ENCODE results near the gene MCC.
"Not testable (repeated sequence)": the region's sequence is repeated elsewhere in the genome, so short reads cannot be mapped to it uniquely, and the experiment has no call there.

Gene MCC

DNA sequence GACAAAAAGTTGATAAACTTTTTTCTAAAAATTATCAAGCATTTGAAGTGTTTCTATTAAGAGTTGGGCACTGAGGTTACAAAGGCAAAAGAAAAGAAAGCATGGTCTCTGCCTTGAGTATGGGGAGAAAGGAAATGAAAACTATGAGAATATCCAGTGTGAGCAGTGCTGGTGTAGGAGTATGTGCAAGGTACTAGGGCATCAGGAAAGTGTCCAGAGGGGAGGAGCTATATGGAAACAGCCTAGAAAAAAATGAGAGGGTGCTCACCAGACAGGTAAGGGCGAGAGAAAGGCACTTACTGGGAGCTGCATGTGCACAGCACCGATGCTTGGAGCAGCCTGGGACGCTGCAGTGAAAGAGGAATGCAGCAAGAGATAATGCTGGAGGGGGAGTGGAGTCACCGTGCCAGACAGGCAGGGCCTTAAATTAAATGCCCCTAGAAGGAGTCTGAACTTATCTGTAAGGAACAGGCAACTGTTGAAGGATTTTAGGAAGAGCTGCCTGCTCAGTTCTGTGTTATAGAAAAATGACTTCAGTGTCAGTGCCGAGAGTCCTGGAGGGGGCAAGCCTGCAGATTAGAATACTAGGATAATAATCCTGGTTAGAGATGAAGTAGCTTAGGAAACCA lies 14.0 kb downstream of the MCC start:
- no peak for TF ChIP-seq CTCF (IDR thresholded peaks at IDR 0.05; ENCODE audit: extremely low read depth, missing control alignments)
- no peak for DNase-seq (ENCODE audit: low spot score)

- no peak for TF ChIP-seq CTCF (IDR thresholded peaks at IDR 0.05; ENCODE audit: extremely low read depth, missing control alignments)
- no peak for DNase-seq (ENCODE audit: low spot score)
These were observed 25.2 kb downstream of the MCC start for GRCh38 chr5:113463032-113463431.

DNA sequence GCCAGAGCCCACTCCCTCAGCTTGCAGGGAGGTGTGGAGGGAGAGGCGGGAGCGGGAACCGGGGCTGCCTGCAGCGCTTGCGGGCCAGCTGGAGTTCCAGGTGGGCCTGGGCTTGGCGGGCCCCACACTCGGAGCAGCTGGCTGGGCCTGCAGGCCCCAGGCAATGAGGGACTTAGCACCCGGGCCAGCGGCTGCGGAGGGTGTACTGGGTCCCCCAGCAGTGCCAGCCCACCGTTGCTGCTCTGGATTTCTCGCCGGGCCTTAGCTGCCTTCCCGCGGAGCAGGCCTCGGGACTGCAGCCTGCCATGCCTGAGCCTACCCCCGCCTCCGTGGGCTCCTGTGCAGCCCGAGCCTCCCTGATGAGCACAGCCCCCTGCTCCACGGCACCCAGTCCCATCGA lies 31.1 kb downstream of the MCC start:
- not testable (repeated sequence) for DNase-seq (ENCODE audit: low spot score)

- no peak for DNase-seq (ENCODE audit: low spot score)
- no peak for TF ChIP-seq CTCF (IDR thresholded peaks at IDR 0.05; ENCODE audit: extremely low read depth, missing control alignments)
These were observed 35.3 kb downstream of the MCC start for GRCh38 chr5:113452941-113453340.

- TF ChIP-seq CTCF (IDR thresholded peaks at IDR 0.05; ENCODE audit: extremely low read depth, missing control alignments), result no peak
These were observed 36.5 kb downstream of the MCC start for GRCh38 chr5:113451797-113452196.

DNA sequence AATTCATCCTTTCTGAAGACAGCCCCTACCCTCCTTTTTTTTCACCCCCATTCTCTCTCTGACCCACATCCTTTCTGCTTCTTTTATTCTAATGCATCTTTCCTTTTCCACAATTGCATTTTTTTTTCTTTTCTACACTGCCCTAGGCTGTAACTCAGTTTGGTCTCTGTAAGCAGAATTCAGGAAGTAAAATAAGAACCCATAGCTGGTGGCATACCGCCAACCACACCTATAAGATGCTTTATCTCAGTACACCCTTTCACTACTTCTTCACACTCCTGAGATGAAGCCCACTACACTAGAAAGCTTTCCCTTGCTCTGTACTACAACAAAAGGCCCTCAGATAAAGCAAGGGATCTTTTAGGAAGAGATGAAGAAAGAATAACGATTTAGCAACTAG lies 37.3 kb downstream of the MCC start:
- no peak for TF ChIP-seq CTCF (IDR thresholded peaks at IDR 0.05; ENCODE audit: extremely low read depth, missing control alignments)
- DNase-seq (ENCODE audit: low spot score), result no peak

More at GRCh38 chr5:113451797-113452196, 36.5 kb downstream of the MCC start:
- DNase-seq (ENCODE audit: low spot score), result no peak

- TF ChIP-seq CTCF (IDR thresholded peaks at IDR 0.05; ENCODE audit: extremely low read depth, missing control alignments), result no peak
- DNase-seq (ENCODE audit: low spot score), result no peak
These were observed 37.8 kb downstream of the MCC start for GRCh38 chr5:113450462-113450861.

GRCh38 chr5:113448252-113448651 lies 40.0 kb downstream of the MCC start:
- no peak for DNase-seq (ENCODE audit: low spot score)
- no peak for TF ChIP-seq CTCF (IDR thresholded peaks at IDR 0.05; ENCODE audit: extremely low read depth, missing control alignments)

All from GM20000 (cell line).